Measurements from ENCODE around the gene NCBP1. TPM values are rescaled to one million over a fixed set of nuclear protein-coding genes. Genes with fewer than 3 reads are reported as not detected.

The NCBP1 gene
- total RNA-seq, 1 donor from 2014 or later: 30.6 TPM

DNA sequence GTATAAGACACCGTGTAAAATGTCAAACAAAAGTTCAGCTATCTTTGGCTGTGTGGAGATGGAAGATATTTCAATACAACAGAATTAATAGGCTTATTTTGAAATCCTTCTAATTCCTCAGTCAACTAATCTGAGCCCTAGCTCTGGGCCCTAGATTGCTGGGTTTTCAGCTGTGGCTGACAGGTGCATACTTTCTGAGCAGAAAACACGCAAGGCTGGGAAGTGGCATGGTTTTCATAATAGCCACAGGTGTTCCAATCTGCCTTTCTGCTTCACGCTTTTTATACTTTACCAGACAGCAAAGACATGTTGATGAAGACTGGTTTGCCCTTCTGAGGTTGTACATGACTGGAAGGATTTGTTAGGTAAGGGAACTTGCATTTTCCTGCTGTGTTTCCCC is 84.2 kb downstream of the NCBP1 start:
- TF ChIP-seq CTCF (IDR thresholded peaks at IDR 0.05; ENCODE audit: insufficient read depth, low read length, poor library complexity, severe bottlenecking): no peak
- Histone ChIP-seq H3K27me3 (ENCODE audit: control insufficient read depth, insufficient read depth, low read length) (no peaks in the 10 kb centered on the region), H3K4me3 (ENCODE audit: low read depth, low read length) (no peak overlapping the region), H3K36me3 (ENCODE audit: control insufficient read depth, insufficient read depth, low read length) (no peaks in the 10 kb centered on the region)
- no peak for DNase-seq (ENCODE audit: low read depth)

DNA sequence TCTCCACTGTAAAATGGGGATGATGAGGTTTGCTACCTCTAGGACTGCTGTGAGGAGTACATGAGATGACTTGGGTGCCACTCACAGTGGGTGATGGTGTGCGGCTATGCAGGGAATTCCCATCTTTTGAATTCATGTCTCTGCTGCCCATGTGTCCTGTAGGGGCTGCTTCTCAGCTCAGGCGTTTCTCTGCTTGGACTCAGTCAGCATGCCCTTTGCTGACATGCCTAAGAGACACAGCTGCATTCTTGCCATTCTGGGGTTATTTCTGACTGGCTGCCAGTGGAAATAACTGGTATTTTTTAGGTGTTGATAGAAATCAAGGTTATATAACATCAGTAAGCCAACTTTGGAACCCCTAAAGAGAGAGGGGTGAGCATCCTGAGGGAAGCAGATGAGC is 87.8 kb downstream of the NCBP1 start:
- Histone ChIP-seq H3K36me3 (ENCODE audit: control insufficient read depth, insufficient read depth, low read length) (no peaks in the 10 kb centered on the region), H3K4me3 (ENCODE audit: low read depth, low read length) (no peak overlapping the region), H3K27me3 (ENCODE audit: control insufficient read depth, insufficient read depth, low read length) (no peaks in the 10 kb centered on the region)
- no peak for DNase-seq (ENCODE audit: low read depth)
- no peak for TF ChIP-seq CTCF (IDR thresholded peaks at IDR 0.05; ENCODE audit: insufficient read depth, low read length, poor library complexity, severe bottlenecking)

- no peak for TF ChIP-seq CTCF (IDR thresholded peaks at IDR 0.05; ENCODE audit: insufficient read depth, low read length, poor library complexity, severe bottlenecking)
- no peak for DNase-seq (ENCODE audit: low read depth)
- Histone ChIP-seq H3K36me3 (ENCODE audit: control insufficient read depth, insufficient read depth, low read length) (no peaks in the 10 kb centered on the region), H3K4me3 (ENCODE audit: low read depth, low read length) (no peak overlapping the region), H3K27me3 (ENCODE audit: control insufficient read depth, insufficient read depth, low read length) (no peaks in the 10 kb centered on the region)
Measured at GRCh38 chr9:97722331-97722730, 88.7 kb downstream of the NCBP1 start.

Other genes starting within 250 kb of the NCBP1 start
- gene TDRD7, start 221.7 kb upstream of the NCBP1 start, total RNA-seq: 8.3 and 11.0 TPM in 2 replicates
- 0.08 and 0.14 TPM in 2 replicates for gene TMOD1, start 132.2 kb upstream of the NCBP1 start, total RNA-seq
- gene TSTD2, start 453 bp upstream of the NCBP1 start, total RNA-seq: 19.5 and 19.6 TPM in 2 replicates
- 10.9 and 12.5 TPM in 2 replicates for gene XPA, start 63.5 kb downstream of the NCBP1 start, total RNA-seq
- 0.04 and 0.14 TPM in 2 replicates for gene FOXE1, start 219.4 kb downstream of the NCBP1 start, total RNA-seq